ENCODE results near the gene STRBP.

Gene STRBP

DNA sequence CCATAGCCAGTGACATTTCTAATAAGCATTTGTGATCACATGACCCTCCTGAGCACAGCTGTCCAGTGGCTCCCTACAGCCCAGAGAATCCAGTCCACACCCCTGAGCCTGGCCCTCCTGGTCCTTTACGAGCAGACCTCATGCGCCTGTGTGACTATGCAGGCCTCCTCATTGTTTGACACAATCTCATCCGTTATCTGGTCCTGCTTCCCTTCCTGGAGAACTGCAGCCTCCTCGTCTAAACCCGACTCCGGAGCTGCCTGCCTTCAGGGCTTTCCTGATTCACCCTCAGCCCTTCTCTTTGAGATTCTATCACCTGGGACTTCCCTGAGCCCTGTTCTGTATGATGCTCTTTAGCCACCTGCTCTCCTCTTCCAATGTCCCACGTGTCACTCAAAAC, 155.2 kb downstream of the STRBP start:
- in situ Hi-C loops (cut with MboI; ENCODE audit: low pct_unique_long_range_greater_than_20kb, low sequenced_read_pairs) = no loop called here
- DNase-seq = no peak

DNA sequence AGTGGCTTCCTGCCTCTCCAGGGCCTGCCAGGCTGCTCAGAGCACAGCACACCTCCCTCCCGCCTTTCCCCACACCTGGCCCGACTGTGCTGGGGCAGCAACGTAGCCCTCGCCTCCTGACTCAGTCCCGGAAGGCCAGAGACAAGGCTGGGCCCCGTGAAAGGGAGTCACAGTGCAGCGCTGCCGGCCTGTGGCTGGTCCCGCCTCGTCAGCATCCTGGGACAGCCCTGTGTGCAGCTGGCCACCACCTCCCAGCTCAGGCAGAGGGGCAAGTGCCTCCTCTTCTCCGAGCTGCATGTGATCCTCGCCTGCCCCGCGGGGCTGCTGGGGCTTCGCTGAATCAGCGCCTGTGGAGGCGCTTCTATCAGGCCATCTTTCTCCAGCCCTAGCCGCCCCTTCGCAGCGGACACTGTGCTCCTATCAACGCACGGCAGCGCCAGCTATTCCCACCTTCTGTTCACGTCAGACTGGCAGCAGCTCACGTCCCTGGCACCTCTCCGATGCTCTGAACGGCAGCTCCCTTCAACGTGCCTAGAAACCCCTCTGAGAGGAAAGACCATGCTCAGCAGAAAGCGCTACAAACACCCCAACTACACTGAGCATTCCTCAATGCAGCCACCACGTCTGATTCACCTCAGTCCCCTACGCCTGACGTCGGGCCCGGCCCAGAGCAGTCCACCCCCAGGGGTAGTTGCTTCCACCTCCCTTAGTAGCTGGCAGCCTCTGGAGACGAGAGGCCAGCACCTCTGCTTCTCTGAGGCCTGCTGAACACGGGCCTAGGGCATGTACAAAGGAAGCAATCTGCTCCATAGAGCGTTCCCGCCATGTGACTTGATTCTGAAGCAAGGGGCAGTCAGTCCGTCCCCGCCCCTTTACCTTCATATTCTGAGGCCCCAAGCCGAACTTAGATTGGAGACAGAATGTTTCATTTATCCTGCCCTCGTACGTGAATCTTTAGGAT, 156.1 kb downstream of the STRBP start:
- in situ Hi-C loops (cut with MboI; ENCODE audit: low pct_unique_long_range_greater_than_20kb, low sequenced_read_pairs) = no loop called here
- no peak for DNase-seq

DNA sequence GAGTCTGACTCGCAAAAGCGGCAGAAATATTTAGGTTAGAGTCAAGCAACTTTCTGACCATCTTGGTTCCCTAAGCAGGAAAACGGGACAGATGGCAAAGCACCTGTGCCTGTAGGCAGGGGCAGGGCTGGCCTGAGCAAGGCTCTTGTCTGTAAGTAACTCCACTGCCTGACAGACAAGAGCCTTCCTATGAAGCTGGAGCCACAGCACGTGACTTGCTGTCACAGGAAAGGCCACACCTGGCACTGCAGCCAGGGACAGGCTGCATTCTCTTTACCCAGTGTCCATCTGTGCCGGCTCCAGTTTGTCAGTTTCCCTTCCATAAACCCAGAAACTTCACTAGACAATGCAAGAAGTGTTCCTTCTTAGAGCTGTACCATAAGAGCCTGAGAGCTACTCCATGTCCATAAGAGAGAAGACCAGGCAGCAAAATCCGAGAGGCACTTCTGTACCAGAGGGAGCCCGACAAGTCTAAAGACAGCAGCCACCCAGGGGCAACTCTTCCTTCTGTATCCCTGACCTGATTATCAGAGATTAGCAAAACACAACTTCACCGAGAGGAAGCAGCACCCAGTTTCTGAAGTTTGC, 156.9 kb downstream of the STRBP start:
- no peak for DNase-seq
- in situ Hi-C loops (cut with MboI; ENCODE audit: low pct_unique_long_range_greater_than_20kb, low sequenced_read_pairs) = no loop called here

DNA sequence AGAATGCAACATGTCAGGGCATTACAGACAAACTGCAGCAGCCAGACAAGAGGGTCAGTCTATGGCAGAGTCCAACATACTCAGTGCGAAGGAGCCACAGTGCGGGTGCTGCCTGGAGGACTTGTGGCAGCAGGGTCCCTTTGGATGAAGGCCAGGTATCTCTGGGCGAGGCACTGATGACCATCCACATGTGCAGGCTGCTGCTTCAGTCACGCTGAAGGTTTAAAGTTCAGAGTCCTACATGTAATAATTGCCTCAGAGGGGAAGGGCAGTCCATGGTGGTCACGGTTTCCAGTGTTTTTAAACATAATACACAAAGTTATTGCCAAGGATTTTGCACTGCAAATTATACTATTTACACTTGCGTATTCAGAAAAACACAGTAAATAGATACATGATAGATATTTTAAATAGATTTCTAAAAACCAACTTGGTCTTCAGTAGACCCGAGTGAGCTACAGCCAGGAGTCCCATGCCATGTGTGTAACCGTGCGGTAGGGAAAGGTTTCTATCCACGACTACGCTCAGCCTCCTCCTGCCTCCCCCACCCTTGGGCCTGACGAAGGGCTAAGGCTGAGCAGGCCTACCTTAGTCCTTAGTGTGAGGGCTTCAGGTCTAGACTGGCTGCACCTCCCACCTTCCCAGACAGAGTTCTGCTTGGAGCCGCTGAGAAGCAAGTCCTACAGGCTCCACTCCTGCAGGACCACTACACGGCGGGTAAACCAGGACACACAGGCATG, 158.7 kb downstream of the STRBP start:
- in situ Hi-C loops (cut with MboI; ENCODE audit: low pct_unique_long_range_greater_than_20kb, low sequenced_read_pairs) = no loop called here
- no peak for DNase-seq

DNA sequence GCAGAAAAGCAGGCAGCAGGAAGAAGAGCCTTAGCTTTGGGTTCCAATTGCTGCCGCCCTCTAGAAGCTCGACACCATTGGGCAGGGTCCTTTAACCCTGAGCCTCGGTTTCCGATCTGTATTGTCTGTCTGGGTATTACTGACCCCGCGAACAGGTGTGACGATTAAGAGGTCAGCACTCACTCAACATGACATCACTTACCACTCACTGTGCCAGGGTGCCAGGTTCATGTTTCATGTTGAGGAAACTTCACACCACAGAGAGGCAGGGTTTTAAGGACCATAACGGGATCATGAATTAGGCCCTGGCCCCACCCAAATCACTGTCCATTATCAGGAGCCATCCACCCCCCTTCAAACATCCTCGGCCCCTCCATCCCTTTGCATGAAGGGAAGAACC, 159.4 kb downstream of the STRBP start:
- DNase-seq = no peak
- in situ Hi-C loops (cut with MboI; ENCODE audit: low pct_unique_long_range_greater_than_20kb, low sequenced_read_pairs) = no loop called here

DNA sequence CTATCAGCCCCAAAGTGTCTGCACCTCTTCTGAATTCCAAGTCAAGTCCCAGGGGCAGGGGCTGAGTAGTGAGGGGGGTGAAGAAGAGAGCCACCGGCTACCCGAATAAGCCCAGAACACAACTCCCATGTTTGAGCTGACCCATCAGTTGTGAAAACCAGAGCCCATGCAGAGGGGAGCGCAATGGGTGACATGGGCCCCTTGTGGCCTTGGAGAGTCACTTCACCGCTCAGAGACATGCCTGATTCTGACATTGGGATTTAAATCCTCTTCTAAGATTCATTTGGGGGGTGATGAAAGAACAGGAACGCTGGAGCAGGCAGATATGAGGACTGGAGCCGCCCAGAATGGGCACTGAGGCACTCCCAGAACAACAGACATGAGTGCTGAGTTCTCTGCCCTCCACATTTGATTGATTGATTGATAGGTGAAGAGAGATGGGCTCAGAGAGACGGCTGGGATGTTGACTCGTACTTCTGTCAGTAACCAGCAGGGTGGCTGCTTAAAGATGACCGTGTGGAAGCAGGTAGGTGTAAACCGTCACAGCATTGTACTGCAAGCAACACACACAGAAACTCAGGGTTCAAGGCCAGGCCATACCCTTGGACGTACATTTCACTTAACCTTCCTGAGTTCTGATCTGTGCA, 160.6 kb downstream of the STRBP start:
- DNase-seq = no peak
- in situ Hi-C loops (cut with MboI; ENCODE audit: low pct_unique_long_range_greater_than_20kb, low sequenced_read_pairs) = no loop called here

DNA sequence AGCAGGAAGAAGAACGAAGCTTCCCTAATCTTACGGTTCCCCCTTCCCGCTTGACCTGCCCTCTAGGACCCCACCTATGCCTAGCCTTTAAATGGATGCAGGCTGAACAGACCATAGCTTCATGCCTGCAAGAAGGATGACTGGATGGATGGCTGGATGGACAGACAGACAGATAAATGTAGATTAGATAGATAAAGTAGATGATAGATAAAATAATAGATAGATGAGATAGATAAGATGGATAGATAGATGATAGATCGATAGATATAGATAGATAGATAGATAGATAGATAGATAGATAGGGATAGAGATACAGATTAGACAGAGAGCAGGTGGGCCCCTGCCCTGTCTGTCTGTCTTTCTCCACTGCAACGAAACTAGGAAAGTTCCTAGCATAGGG, 162.9 kb downstream of the STRBP start:
- in situ Hi-C loops (cut with MboI; ENCODE audit: low pct_unique_long_range_greater_than_20kb, low sequenced_read_pairs) = no loop called here
- DNase-seq = no peak

DNA sequence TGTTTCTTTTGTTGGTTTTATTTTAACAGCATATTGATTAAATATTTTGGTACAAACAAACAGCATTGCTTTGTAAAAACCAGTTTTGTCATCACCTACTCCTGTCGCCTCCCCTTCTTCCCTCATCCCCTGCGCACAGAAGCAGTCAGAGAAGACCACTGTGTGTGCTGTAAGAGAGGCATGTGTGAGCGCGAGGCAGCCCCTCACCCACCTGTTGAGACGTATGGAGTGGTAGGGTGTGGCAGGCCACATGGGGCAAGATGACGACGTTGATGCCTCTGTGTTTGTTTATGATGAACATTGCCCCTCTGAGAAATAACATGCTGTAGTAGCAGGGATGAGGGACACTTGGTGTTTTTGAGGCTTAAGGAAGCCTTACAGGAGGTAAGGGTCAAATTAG, 163.6 kb downstream of the STRBP start:
- no peak for DNase-seq
- in situ Hi-C loops (cut with MboI; ENCODE audit: low pct_unique_long_range_greater_than_20kb, low sequenced_read_pairs) = no loop called here

DNA sequence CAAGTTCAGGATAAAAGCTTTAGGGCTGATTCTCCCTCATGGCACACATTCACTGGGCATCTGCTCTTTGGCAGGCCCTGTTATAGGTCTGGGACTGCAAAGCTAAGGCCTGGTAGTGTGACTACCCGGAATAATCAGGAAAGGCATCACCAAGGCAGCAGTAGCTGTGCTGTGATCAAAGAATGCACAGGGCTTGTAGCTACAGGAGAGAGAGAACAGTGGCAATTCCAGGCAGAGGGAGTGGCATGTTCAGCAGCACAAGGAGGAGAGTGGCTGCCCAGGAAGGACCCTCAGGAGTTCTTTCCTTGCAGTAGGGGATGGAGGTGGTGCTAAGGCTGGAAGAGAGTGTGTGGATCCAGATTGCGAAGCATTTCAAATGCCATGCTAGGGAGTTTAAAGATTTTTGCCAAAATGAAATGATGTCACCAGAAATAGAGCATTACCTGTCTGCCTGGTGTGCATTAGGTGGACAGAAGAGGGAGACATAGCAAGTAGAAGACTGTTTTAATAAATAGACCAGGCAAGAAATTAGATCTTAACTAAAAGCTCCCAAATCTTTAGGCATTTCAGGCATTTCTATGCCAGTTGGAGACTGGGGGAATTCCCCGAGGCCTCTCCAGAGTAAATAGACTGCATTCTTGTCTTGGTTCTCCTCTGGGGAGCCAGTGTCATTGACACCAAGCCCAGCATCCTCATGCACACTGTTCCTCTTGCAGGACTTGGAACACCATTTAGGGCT, 165.8 kb downstream of the STRBP start:
- in situ Hi-C loops (cut with MboI; ENCODE audit: low pct_unique_long_range_greater_than_20kb, low sequenced_read_pairs) = no loop called here

DNA sequence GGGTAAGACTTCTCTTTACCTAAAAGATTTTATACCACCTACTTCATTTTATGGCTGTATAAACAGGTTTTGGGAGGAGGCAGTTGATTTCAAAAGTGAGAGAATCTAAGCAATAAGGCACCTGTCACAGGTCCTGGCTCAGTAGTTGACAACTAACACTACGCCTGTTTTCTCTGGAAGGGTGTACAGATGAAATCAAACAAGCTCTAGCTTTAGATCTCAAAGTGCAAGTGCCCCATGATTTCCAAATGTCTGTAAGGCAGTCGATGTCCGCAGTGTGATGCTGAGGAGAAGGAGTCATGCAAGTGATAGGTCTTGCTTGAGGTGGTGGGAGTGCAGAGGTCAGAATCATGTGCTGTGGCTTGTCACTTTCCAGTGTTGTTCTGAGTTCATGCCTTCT, 168.8 kb downstream of the STRBP start:
- in situ Hi-C loops (cut with MboI; ENCODE audit: low pct_unique_long_range_greater_than_20kb, low sequenced_read_pairs) = no loop called here
- no peak for DNase-seq

More for the DNA sequence above, 165.8 kb downstream of the STRBP start:
- DNase-seq = peak; percentile 11

DNA sequence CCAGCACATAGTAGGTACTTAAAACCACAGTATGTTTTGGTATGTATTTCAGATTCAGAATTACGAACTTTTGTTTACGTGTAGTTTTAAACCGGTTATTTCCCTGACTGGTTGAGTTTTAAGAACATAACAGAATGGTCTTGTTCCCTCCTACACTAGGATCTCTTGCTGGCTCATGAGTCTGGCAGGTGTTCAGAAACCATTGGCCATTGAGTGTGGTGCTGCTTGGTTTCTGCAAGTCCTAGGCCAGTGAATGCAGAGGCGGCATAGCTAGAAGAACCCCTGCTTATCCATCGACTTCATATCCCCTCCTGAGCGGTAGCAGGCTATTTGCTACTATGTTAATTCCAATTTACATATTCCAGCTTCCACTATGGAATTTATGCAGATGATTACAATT, 169.3 kb downstream of the STRBP start:
- no peak for DNase-seq
- in situ Hi-C loops (cut with MboI; ENCODE audit: low pct_unique_long_range_greater_than_20kb, low sequenced_read_pairs) = no loop called here

DNA sequence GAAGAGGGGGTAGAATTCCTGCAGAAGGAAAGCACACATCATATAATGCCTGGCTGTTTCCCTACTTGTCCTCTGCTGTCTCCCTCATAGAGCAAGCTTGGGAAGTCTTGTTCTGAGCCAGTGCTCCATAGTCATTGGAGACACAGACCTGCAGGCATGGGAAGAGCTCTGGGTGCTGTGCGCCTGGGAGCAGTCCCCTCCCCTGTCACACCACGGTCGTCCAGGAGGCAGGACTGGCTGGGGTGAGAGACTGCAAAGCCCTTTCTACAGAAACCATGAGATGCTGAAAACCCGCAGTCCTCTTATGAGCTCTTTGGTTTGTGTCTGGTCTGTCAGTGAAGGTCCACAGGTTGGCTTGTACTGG, 170.3 kb downstream of the STRBP start:
- in situ Hi-C loops (cut with MboI; ENCODE audit: low pct_unique_long_range_greater_than_20kb, low sequenced_read_pairs) = no loop called here
- DNase-seq = no peak

DNA sequence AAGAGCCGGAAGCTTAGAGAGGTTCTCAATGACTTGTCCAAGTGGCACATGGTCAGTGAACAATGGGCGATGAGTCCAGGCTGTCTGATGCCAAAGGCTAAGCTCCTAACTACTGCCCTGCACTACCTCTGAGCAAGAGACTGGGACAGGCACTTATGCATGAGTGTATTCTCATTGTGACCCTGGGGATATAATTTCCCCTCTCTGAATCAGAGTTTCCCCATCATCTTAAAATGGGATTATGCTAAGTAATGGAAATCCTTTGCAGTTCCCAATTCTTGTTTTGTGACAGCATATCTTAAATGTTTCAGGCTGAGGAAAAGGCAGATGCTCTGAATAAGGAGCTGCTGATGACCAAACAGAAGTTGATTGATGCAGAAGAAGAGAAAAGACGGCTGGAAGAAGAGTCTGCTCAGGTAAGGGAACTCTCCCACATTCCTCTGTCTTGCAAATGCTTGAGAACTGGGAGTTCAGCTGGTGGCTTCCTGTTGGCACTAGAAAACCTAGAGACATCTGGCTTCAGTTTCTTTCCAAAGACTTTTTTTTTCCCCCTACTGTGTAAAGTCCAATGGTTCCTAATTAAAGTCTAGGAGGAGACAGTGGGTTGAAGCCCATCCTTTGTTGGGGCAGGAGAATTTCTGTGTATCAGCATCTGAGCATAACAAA, 170.8 kb downstream of the STRBP start:
- in situ Hi-C loops (cut with MboI; ENCODE audit: low pct_unique_long_range_greater_than_20kb, low sequenced_read_pairs) = no loop called here
- no peak for DNase-seq

DNA sequence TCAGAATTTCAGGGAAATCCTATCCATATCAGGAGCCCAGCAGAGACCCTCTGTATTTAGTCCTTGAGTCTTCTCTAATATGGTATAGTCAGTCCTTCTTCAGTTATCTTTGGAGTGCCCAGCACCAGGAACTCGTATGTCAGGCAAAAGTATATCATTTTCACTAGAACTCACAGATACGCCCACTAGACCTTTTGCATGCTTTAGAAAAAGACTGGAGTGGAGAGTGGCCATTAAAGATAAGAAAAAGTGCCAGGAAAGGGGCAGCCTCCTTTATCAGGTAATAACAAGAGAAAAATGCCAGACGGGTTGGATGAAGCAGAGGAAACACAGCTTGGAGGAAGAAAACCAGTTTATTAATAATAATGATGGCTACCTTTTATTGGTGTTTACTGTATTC, 171.4 kb downstream of the STRBP start:
- in situ Hi-C loops (cut with MboI; ENCODE audit: low pct_unique_long_range_greater_than_20kb, low sequenced_read_pairs) = no loop called here
- no peak for DNase-seq

DNA sequence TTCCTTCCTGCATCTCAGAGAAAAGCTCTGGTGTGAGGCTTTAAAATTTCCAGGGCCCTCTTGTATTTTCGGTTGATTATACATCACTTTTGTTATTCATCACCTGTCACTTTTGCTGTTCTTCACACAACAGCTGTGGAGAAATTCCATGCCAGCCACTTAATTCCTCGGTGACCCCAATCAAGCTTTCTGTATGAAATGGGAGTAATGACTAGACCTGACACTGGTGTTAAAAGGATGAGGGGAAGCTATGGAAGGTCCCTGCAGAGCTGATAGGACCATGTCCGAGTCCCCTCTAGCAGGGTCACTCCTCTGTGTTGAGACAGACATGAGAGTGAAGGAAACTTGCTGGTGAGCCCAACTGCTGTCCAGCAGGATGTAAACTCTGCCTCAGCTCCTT, 175.2 kb downstream of the STRBP start:
- in situ Hi-C loops (cut with MboI; ENCODE audit: low pct_unique_long_range_greater_than_20kb, low sequenced_read_pairs) = no loop called here
- DNase-seq = no peak

DNA sequence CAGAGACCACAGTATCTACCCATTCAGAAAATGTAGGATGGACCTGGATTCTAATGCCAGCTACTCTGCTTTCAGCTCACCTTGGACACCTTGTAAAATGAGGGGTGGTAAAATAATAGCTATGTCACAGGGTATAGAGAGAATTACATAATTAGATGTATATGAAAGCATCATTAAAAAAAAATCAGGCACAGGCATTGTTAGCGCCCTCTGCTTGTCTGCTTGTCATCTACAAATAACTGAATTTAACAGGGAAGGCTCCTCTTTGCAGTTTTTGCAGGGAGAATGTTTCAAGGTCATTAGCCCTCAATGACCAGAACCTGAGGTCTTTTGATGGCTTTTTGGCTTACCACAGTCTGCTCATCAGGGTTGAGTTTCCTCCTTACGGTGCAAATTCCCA, 176.9 kb downstream of the STRBP start:
- in situ Hi-C loops (cut with MboI; ENCODE audit: low pct_unique_long_range_greater_than_20kb, low sequenced_read_pairs) = no loop called here
- DNase-seq = no peak

DNA sequence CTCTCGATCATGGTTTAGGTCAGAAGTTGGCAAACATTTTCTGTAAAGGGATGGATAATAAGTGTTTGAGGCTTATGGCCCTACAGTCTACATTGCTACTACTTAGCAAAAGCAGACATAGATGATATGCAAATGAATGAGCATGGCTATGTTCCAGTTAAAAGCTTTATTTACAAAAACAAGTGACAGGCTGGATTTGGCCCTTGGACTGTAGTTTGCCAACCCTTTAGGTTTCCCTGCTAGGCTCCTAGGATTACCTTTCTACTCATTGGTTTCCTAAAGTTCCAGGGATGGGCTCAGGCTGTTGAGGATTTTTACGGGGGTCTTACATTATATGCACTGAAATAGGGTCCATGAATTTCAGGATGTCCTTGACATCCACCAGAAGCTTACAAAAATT, 177.4 kb downstream of the STRBP start:
- no peak for DNase-seq
- in situ Hi-C loops (cut with MboI; ENCODE audit: low pct_unique_long_range_greater_than_20kb, low sequenced_read_pairs) = no loop called here

DNA sequence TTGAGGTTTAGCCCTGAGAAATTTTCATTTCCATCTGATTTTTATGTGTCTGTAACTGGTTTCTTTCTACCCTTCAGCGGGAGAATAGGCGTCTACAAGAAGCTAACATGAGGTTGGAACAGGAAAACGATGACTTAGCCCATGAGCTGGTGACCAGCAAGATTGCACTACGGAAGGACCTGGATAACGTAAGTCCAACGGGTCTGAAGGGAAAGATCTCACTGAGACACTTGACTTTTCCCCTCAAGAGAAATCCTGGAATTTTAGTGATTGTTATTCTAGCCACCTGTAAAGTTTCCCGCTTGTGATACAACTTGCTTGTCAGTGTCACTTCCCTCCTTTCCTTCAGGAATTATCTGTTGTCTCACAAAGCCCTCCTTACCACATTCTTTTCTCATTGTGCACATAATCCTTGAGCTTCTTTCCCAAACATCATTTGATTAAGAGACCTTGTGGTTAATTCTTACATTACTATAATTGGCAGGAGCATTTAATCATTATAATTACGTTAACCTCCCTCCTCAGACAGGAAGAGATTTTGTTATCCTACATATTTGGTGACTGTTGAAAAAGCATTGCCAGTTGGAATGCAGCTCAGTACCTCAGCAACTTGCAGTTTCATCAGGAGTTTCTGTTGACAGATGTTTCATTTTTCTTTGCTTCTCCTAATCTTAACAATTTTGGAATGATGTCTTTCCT, 178.0 kb downstream of the STRBP start:
- DNase-seq = no peak
- in situ Hi-C loops (cut with MboI; ENCODE audit: low pct_unique_long_range_greater_than_20kb, low sequenced_read_pairs) = no loop called here

Measured in KBM-7 (cell line).